ENCODE measurements around the gene PTBP1.

The PTBP1 gene

GRCh38 chr19:858868-859843 is 61.9 kb downstream of the PTBP1 start, which contains the start of gene CFD:
Gene CFD (plus strand): TSS chr19:859664. CDS start chr19:859690, 26 bp downstream.
- DNase-seq, result no peak

GRCh38 chr19:861141-861755 is 64.0 kb downstream of the PTBP1 start:
- no peak for DNase-seq

All from EL (cell line).